ENCODE measurements around the gene IL1RAPL2. TPM values are rescaled to one million over a fixed set of nuclear protein-coding genes. Genes with fewer than 3 reads are reported as not detected.

IL1RAPL2 gene
- total RNA-seq, 1 experiment from 2014 or later = 1.6 TPM

GRCh38 chrX:105282077-105282476 lies 716.1 kb downstream of the IL1RAPL2 start:
- no peaks in the 10 kb centered on the region for H3K27me3 ChIP-seq (ENCODE audit: insufficient read depth, low read depth)
- H3K4me2 ChIP-seq = no peak overlapping the region
- no peaks in the 10 kb centered on the region for H3K36me3 ChIP-seq (ENCODE audit: low read depth)
- no peak overlapping the region for H2AFZ ChIP-seq
- no peaks in the 10 kb centered on the region for H4K20me1 ChIP-seq (ENCODE audit: insufficient read depth)
- TF ChIP-seq EZH2 (IDR thresholded peaks at IDR 0.05; ENCODE audit: low read depth) = no peak
- TF ChIP-seq, protein P1, sequence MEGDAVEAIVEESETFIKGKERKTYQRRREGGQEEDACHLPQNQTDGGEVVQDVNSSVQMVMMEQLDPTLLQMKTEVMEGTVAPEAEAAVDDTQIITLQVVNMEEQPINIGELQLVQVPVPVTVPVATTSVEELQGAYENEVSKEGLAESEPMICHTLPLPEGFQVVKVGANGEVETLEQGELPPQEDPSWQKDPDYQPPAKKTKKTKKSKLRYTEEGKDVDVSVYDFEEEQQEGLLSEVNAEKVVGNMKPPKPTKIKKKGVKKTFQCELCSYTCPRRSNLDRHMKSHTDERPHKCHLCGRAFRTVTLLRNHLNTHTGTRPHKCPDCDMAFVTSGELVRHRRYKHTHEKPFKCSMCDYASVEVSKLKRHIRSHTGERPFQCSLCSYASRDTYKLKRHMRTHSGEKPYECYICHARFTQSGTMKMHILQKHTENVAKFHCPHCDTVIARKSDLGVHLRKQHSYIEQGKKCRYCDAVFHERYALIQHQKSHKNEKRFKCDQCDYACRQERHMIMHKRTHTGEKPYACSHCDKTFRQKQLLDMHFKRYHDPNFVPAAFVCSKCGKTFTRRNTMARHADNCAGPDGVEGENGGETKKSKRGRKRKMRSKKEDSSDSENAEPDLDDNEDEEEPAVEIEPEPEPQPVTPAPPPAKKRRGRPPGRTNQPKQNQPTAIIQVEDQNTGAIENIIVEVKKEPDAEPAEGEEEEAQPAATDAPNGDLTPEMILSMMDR (conservative IDR thresholded peaks at IDR 0.05) = no peak
- CTCF ChIA-PET = no interaction called here
- intact Hi-C loops (cut with micrococcal nuclease; ENCODE audit: unreplicated experiment) = no loop called here
- POLR2A ChIA-PET (ENCODE audit: unreplicated experiment) = no interaction called here
- no peak for DNase-seq
- no peak overlapping the region for H3K27ac ChIP-seq
- no peaks in the 10 kb centered on the region for H3K4me1 ChIP-seq (replicated peaks; ENCODE audit: insufficient read depth)
- no peaks in the 10 kb centered on the region for H3F3A ChIP-seq (ENCODE audit: insufficient read depth, low read depth)
- H3K4me3 ChIP-seq = no peak overlapping the region
- no peaks in the 10 kb centered on the region for H3K9me3 ChIP-seq (ENCODE audit: insufficient read depth, low read depth)
- BruUV-seq (replicated peaks) = no TSS peak
- no peaks in the 10 kb centered on the region for H3K79me2 ChIP-seq (ENCODE audit: low read depth)
- no peaks in the 10 kb centered on the region for H3K9me2 ChIP-seq (ENCODE audit: insufficient read depth)

- no TSS peak for BruUV-seq (replicated peaks)
- ChIA-PET CTCF (no interaction called here), POLR2A (ENCODE audit: unreplicated experiment) (no interaction called here)
- Histone ChIP-seq H3F3A (ENCODE audit: insufficient read depth, low read depth) (no peaks in the 10 kb centered on the region), H2AFZ (no peak overlapping the region), H3K4me2 (no peak overlapping the region), H3K9me2 (ENCODE audit: insufficient read depth) (no peaks in the 10 kb centered on the region), H3K27me3 (ENCODE audit: insufficient read depth, low read depth) (no peaks in the 10 kb centered on the region), H3K4me3 (no peak overlapping the region), H3K27ac (no peak overlapping the region), H3K79me2 (ENCODE audit: low read depth) (no peaks in the 10 kb centered on the region), H3K9me3 (ENCODE audit: insufficient read depth, low read depth) (no peaks in the 10 kb centered on the region), H3K36me3 (ENCODE audit: low read depth) (no peaks in the 10 kb centered on the region), H3K4me1 (replicated peaks; ENCODE audit: insufficient read depth) (no peaks in the 10 kb centered on the region), H4K20me1 (ENCODE audit: insufficient read depth) (no peaks in the 10 kb centered on the region)
- no peak for DNase-seq
- intact Hi-C loops (cut with micrococcal nuclease; ENCODE audit: unreplicated experiment) = no loop called here
- TF ChIP-seq, protein P1 (conservative IDR thresholded peaks at IDR 0.05) = no peak
- TF ChIP-seq EZH2 (IDR thresholded peaks at IDR 0.05; ENCODE audit: low read depth) = no peak
These were observed 731.0 kb downstream of the IL1RAPL2 start for GRCh38 chrX:105297041-105297440.

- H3K4me3 ChIP-seq = no peak overlapping the region
- no peak for DNase-seq
- no TSS peak for BruUV-seq (replicated peaks)
- no peak overlapping the region for H3K4me2 ChIP-seq
- intact Hi-C loops (cut with micrococcal nuclease; ENCODE audit: unreplicated experiment) = no loop called here
- H3K79me2 ChIP-seq (ENCODE audit: low read depth) = no peaks in the 10 kb centered on the region
- ChIA-PET POLR2A (ENCODE audit: unreplicated experiment) (no interaction called here), CTCF (no interaction called here)
- no peaks in the 10 kb centered on the region for H3K9me3 ChIP-seq (ENCODE audit: insufficient read depth, low read depth)
- H3F3A ChIP-seq (ENCODE audit: insufficient read depth, low read depth) = no peaks in the 10 kb centered on the region
- no peaks in the 10 kb centered on the region for H3K36me3 ChIP-seq (ENCODE audit: low read depth)
- H3K27me3 ChIP-seq (ENCODE audit: insufficient read depth, low read depth) = no peaks in the 10 kb centered on the region
- H2AFZ ChIP-seq = no peak overlapping the region
- no peaks in the 10 kb centered on the region for H4K20me1 ChIP-seq (ENCODE audit: insufficient read depth)
- TF ChIP-seq, protein P1 (conservative IDR thresholded peaks at IDR 0.05) = no peak
- no peak for TF ChIP-seq EZH2 (IDR thresholded peaks at IDR 0.05; ENCODE audit: low read depth)
- H3K27ac ChIP-seq = no peak overlapping the region
- H3K4me1 ChIP-seq (replicated peaks; ENCODE audit: insufficient read depth) = no peaks in the 10 kb centered on the region
- no peaks in the 10 kb centered on the region for H3K9me2 ChIP-seq (ENCODE audit: insufficient read depth)
These were observed 733.3 kb downstream of the IL1RAPL2 start for GRCh38 chrX:105299286-105299685.

Data from PC-9 (cell line).